Measurements from ENCODE around the gene NOP58. TPM values are rescaled to one million over a fixed set of nuclear protein-coding genes. Genes with fewer than 3 reads are reported as not detected.

The NOP58 gene
- total RNA-seq, 1 experiment from 2014 or later, result 136 TPM

- ATAC-seq, result 0 out of 2 replicates have a peak, but pooled peaks have one; percentile 41
- POLR2A ChIA-PET, result no interaction called here
- H3K36me3 ChIP-seq (ENCODE audit: control insufficient read depth in 1 of 2, insufficient read depth in 2 of 2, low read length in 2 of 2), result peaks cover 38 to 39% of the 10 kb centered on the region in 2 experiments
Observed at GRCh38 chr2:202307690-202308089, 42.1 kb downstream of the NOP58 start.

More at GRCh38 chr2:202307690-202308089, 42.1 kb downstream of the NOP58 start:
- no peak for DNase-seq (ENCODE audit: low read depth, low spot score)
- intact Hi-C loops (cut with micrococcal nuclease), result no loop called here
- peaks cover 33% of the 10 kb centered on the region for H3K79me2 ChIP-seq (ENCODE audit: insufficient read depth, low read length)
- ChIA-PET RAD21 (ENCODE audit: low non-redundant PET in 1 of 2, low total read pairs in 2 of 2, uncharacterized antibody in 2 of 2, unreplicated experiment in 2 of 2) (no interaction called here), CTCF (no interaction called here)
- no peak overlapping the region for H2AFZ ChIP-seq (ENCODE audit: low read depth, low read length, poor library complexity, severe bottlenecking)
- H3K9ac ChIP-seq (ENCODE audit: low read length), result no peak overlapping the region
- no peak overlapping the region for H3K4me3 ChIP-seq (replicated peaks in 1 of 2; ENCODE audit: low read depth in 1 of 2, low read length in 2 of 2)
- H3K4me2 ChIP-seq (ENCODE audit: low read length), result no peak overlapping the region
- H3K9me2 ChIP-seq (ENCODE audit: insufficient read depth), result no peaks in the 10 kb centered on the region
- H3K27ac ChIP-seq (ENCODE audit: low read depth, low read length), result no peak overlapping the region
- no peak for TF ChIP-seq YY1 (IDR thresholded peaks at IDR 0.05; ENCODE audit: extremely low read depth, insufficient replicate concordance, low read depth, low read length)
- no peak for TF ChIP-seq EGR1 (IDR thresholded peaks at IDR 0.05; ENCODE audit: low read depth)
- TF ChIP-seq ATF3 (IDR thresholded peaks at IDR 0.05), result no peak
- 0 out of 2 replicates have a peak, but pooled peaks have one; percentile 4 for TF ChIP-seq POLR2AphosphoS5 (IDR thresholded peaks at IDR 0.05; ENCODE audit: low read depth, low read length)
- no peak for TF ChIP-seq ZFX (IDR thresholded peaks at IDR 0.05)
- 0 out of 6 replicates have a peak, but pooled peaks of 1 of the 3 experiments have one; percentile 6 for TF ChIP-seq CTCF (IDR thresholded peaks at IDR 0.05 in 2 of 3, conservative IDR thresholded peaks at IDR 0.05 in 1 of 3; ENCODE audit: borderline replicate concordance in 1 of 3, insufficient read depth in 1 of 3, low read depth in 2 of 3, low read length in 2 of 3)
- no peak for TF ChIP-seq JUND (IDR thresholded peaks at IDR 0.05)
- TF ChIP-seq CEBPB (IDR thresholded peaks at IDR 0.05; ENCODE audit: low read depth), result no peak
- no peaks in the 10 kb centered on the region for H3K27me3 ChIP-seq (ENCODE audit: insufficient read depth, low read length)
- no peaks in the 10 kb centered on the region for H3K4me1 ChIP-seq (ENCODE audit: control insufficient read depth in 1 of 2, insufficient read depth in 2 of 2, low read length in 2 of 2)
- H4K20me1 ChIP-seq (ENCODE audit: insufficient read depth), result peaks cover 3% of the 10 kb centered on the region; the same call in 1 of the 2 replicates
- no TSS peak for BruUV-seq (replicated peaks)
- H3K9me3 ChIP-seq (ENCODE audit: control insufficient read depth in 1 of 2, insufficient read depth in 1 of 2, low read depth in 1 of 2, low read length in 2 of 2), result no peaks in the 10 kb centered on the region

All from HCT116 (cell line).